PC-9 (cell line): Measurements from ENCODE around the gene PDZD7. TPM values are rescaled to one million over a fixed set of nuclear protein-coding genes. Genes with fewer than 3 reads are reported as not detected.

Source experiments
- BruUV-seq: library from RNA; stranded (reverse); fragments of 400-500 nt; replicated peaks from 2 replicates; lab custom pipeline; 2021; lab: Mats Ljungman, UMichigan
- CTCF ChIA-PET: fragments of 300-600 bp; sonication (Branson Sonifier 250); formaldehyde crosslinking; loops from one replicate; lab custom pipeline; 2022; ENCODE audit warnings: antibody characterized with exemption; lab: Charles Lee
- POLR2A ChIA-PET: fragments of 300-600 bp; sonication (Branson Sonifier 250); formaldehyde crosslinking; loops from one replicate; lab custom pipeline; 2022; ENCODE audit warnings: antibody characterized with exemption; ENCODE audit not compliant: unreplicated experiment; lab: Charles Lee
- DNase-seq, 2 experiments: peaks; one replicate each; pipeline versions ENCODE4 v3.0.0 to v3.0.0-alpha.2; 2015 to 2022; ENCODE audit warnings: mixed read lengths in 1 of 2
- H2AFZ ChIP-seq: fragments of 200-600 bp; sonication (generic); 2 replicates; pipeline ENCODE4 v1.8.1; 2017; ENCODE audit warnings: antibody characterized with exemption
- H3F3A ChIP-seq: fragments of 200-600 bp; sonication (generic); 2 replicates; pipeline ENCODE4 v1.8.1; 2017; ENCODE audit warnings: antibody characterized with exemption, mild to moderate bottlenecking, low read depth; ENCODE audit not compliant: insufficient read depth
- H3K27ac ChIP-seq: fragments of 200-600 bp; sonication (generic); 2 replicates; pipeline ENCODE4 v1.6.1; 2016; ENCODE audit warnings: mixed run types
- H3K27me3 ChIP-seq: fragments of 200-600 bp; sonication (generic); 2 replicates; pipeline ENCODE4 v1.6.1; 2016; ENCODE audit warnings: low read depth, mixed run types; ENCODE audit not compliant: insufficient read depth
- H3K36me3 ChIP-seq: fragments of 200-600 bp; sonication (generic); 2 replicates; pipeline ENCODE4 v1.6.1; 2016; ENCODE audit warnings: low read depth, mixed run types
- H3K4me1 ChIP-seq: fragments of 200-600 bp; sonication (generic); replicated peaks from 2 replicates; pipeline ENCODE4 v1.6.1; 2016; ENCODE audit warnings: mixed run types; ENCODE audit not compliant: insufficient read depth
- H3K4me2 ChIP-seq: fragments of 200-600 bp; sonication (generic); 2 replicates; pipeline ENCODE4 v1.6.1; 2017; ENCODE audit warnings: mixed run types
- H3K4me3 ChIP-seq: fragments of 200-600 bp; sonication (generic); 2 replicates; pipeline ENCODE4 v1.6.1; 2016; ENCODE audit warnings: mixed run types
- H3K79me2 ChIP-seq: fragments of 200-600 bp; sonication (generic); 2 replicates; pipeline ENCODE4 v1.6.1; 2017; ENCODE audit warnings: low read depth, mixed run types
- H3K9me2 ChIP-seq: fragments of 200-600 bp; sonication (generic); 2 replicates; pipeline ENCODE4 v1.8.1; 2017; ENCODE audit warnings: mild to moderate bottlenecking; ENCODE audit not compliant: insufficient read depth
- H3K9me3 ChIP-seq: fragments of 200-600 bp; sonication (generic); 2 replicates; pipeline ENCODE4 v1.8.1; 2016; ENCODE audit warnings: low read depth; ENCODE audit not compliant: insufficient read depth
- H4K20me1 ChIP-seq: fragments of 200-600 bp; sonication (generic); 2 replicates; pipeline ENCODE4 v1.8.1; 2017; ENCODE audit not compliant: insufficient read depth
- EZH2 ChIP-seq: fragments of 200-600 bp; sonication (generic); IDR thresholded peaks from 2 replicates; pipeline ENCODE4 v1.8.0; 2017; ENCODE audit warnings: antibody characterized with exemption, low read depth
- intact Hi-C: fragments of 100-400 bp; cut with micrococcal nuclease; formaldehyde crosslinking; loops from one replicate; pipeline ENCODE4 v1.10.0; 2022; ENCODE audit not compliant: unreplicated experiment
- total RNA-seq: library from RNA; stranded (reverse); gene quantifications from 2 replicates; pipeline ENCODE4 v1.2.3, GENCODE V29; 2021
- TF ChIP-seq, protein P1 (sequence below): fragments of 200-600 bp; sonication (generic); conservative IDR thresholded peaks from 2 replicates; pipeline ENCODE4 v1.6.1; 2017; ENCODE audit warnings: mixed run types, antibody characterized with exemption, mild to moderate bottlenecking, moderate library complexity

Gene PDZD7
- total RNA-seq, 1 experiment from 2014 or later, result 2.8 TPM

DNA sequence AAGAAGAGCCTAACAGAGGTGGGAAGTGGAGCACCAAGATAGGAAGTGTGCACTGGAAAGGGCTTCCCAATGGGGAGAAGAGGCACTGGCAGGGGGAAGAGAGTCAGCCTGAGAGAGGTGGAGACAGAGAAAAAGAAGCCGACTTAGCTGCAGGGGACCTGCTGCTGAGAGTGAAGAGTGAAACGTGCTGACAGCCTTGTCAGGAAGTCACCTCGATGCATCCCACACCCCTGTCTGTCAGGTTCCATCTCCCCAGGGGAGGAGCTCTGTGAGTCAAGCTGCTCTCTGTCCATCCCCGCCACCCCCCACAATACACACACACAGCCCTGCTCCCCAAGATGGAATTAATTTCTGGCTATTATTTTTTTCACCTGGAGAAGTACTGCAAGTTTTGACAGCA, 44.8 kb upstream of the PDZD7 start:
- no peak for DNase-seq
- H3K36me3 ChIP-seq, result no peaks in the 10 kb centered on the region
- H3K9me2 ChIP-seq, result no peaks in the 10 kb centered on the region
- H2AFZ ChIP-seq, result no peak overlapping the region
- no peaks in the 10 kb centered on the region for H3K4me1 ChIP-seq
- H3K4me2 ChIP-seq, result no peak overlapping the region
- H3K4me3 ChIP-seq, result no peak overlapping the region
- no peaks in the 10 kb centered on the region for H3F3A ChIP-seq
- ChIA-PET CTCF (interaction anchor here (0.6 to 0.9 kb wide), 3 partner anchors 17 to 507 kb away, joined by 3 to 5 read pairs (median 3); no protein-coding TSS in a partner anchor), POLR2A (no interaction called here)
- H4K20me1 ChIP-seq, result no peaks in the 10 kb centered on the region
- H3K79me2 ChIP-seq, result no peaks in the 10 kb centered on the region
- TF ChIP-seq EZH2, result no peak
- BruUV-seq, result no TSS peak
- no peaks in the 10 kb centered on the region for H3K9me3 ChIP-seq
- H3K27me3 ChIP-seq, result peaks cover 30% of the 10 kb centered on the region
- no peak overlapping the region for H3K27ac ChIP-seq
- intact Hi-C loops, result no loop called here

DNA sequence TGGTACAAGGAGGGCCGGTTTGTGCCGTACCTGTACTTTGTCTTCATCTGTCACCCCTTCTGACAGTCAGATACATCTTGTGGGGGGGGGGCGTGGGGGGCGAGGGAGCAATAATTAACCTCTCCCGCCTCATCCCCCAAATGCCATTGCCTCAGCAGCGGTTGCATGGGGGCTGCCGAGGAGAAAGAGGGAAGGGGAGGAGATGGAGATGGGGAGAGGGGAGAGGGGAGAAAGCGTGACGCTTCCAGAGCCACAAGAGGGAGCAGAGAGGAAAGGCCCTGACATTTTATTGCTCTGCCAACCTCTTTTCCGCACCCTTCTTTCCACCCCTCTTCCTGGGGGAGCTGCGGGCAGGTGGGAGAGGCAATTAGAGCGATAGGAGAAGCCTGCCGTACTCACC, 42.7 kb upstream of the PDZD7 start:
- no peak overlapping the region for H3K27ac ChIP-seq
- no peaks in the 10 kb centered on the region for H4K20me1 ChIP-seq
- no peaks in the 10 kb centered on the region for H3K9me3 ChIP-seq
- POLR2A ChIA-PET, result no interaction called here
- TF ChIP-seq, protein P1, sequence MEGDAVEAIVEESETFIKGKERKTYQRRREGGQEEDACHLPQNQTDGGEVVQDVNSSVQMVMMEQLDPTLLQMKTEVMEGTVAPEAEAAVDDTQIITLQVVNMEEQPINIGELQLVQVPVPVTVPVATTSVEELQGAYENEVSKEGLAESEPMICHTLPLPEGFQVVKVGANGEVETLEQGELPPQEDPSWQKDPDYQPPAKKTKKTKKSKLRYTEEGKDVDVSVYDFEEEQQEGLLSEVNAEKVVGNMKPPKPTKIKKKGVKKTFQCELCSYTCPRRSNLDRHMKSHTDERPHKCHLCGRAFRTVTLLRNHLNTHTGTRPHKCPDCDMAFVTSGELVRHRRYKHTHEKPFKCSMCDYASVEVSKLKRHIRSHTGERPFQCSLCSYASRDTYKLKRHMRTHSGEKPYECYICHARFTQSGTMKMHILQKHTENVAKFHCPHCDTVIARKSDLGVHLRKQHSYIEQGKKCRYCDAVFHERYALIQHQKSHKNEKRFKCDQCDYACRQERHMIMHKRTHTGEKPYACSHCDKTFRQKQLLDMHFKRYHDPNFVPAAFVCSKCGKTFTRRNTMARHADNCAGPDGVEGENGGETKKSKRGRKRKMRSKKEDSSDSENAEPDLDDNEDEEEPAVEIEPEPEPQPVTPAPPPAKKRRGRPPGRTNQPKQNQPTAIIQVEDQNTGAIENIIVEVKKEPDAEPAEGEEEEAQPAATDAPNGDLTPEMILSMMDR, result no peak
- no peak for TF ChIP-seq EZH2
- no peak overlapping the region for H3K4me3 ChIP-seq
- H3K4me1 ChIP-seq, result no peaks in the 10 kb centered on the region
- no peaks in the 10 kb centered on the region for H3F3A ChIP-seq
- no peak for DNase-seq
- H3K4me2 ChIP-seq, result no peak overlapping the region
- CTCF ChIA-PET, result no interaction called here
- H2AFZ ChIP-seq, result no peak overlapping the region
- no peaks in the 10 kb centered on the region for H3K36me3 ChIP-seq
- H3K9me2 ChIP-seq, result no peaks in the 10 kb centered on the region
- intact Hi-C loops, result no loop called here
- peaks cover 18% of the 10 kb centered on the region; the same call in 1 of the 2 replicates for H3K27me3 ChIP-seq
- no peaks in the 10 kb centered on the region for H3K79me2 ChIP-seq
- no TSS peak for BruUV-seq

DNA sequence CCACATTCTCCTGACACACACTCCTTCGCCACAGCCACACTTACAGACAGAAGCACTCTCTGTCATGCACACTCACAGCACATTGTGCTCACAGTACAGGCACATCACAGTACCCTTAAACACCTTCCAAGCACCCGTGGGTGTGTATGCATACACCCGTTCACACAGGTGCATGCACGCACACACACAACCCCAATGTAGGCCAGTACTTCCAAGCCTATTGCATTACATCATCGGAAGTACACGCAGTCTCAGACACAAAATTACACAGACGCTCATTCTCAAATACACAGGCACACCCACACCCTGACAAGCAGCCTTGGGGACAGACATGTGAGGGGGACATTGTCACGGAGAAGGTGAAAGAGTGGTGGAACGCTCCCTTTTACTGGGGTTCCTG, 42.0 kb upstream of the PDZD7 start:
- no TSS peak for BruUV-seq
- no peak overlapping the region for H3K27ac ChIP-seq
- no peaks in the 10 kb centered on the region for H3K36me3 ChIP-seq
- no peaks in the 10 kb centered on the region for H3F3A ChIP-seq
- no peak overlapping the region for H3K4me2 ChIP-seq
- TF ChIP-seq EZH2, result no peak
- TF ChIP-seq, protein P1, result no peak
- H3K9me2 ChIP-seq, result no peaks in the 10 kb centered on the region
- DNase-seq, result no peak
- H3K79me2 ChIP-seq, result no peaks in the 10 kb centered on the region
- H3K27me3 ChIP-seq, result peaks cover 18% of the 10 kb centered on the region; the same call in 1 of the 2 replicates
- ChIA-PET POLR2A (no interaction called here), CTCF (no interaction called here)
- no peaks in the 10 kb centered on the region for H3K4me1 ChIP-seq
- H3K9me3 ChIP-seq, result no peaks in the 10 kb centered on the region
- no peak overlapping the region for H3K4me3 ChIP-seq
- no peaks in the 10 kb centered on the region for H4K20me1 ChIP-seq
- intact Hi-C loops, result no loop called here
- no peak overlapping the region for H2AFZ ChIP-seq

DNA sequence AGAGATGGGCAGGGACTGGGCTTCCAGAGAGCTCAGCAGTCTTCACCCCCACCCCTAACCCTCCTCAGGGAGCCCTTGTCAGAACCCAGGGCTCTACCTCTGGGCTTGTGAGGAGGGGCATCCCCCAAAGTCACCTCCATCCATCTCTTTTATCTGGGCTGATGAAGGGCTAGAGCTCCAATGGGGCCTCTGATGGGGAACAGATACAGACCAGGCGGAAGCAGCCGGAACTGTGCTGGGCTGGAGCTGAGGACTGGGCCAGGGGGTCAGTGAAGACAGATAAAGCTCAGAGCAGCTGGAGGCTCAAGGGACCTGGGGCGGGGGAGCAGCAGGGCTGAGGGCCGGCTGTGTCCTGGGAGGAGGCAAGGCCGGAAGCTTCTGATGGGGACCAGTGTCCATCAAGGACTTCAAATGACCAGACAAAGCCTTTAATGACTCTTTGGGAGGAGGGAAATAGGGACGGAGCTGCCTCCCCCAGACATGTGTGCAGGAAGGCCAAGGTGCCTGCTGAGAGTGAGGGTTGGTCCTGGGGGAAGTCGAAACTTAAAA, 41.0 kb upstream of the PDZD7 start:
- no peak overlapping the region for H3K4me3 ChIP-seq
- DNase-seq, result no peak
- intact Hi-C loops, result no loop called here

More for the DNA sequence above, 41.0 kb upstream of the PDZD7 start:
- ChIA-PET POLR2A (no interaction called here), CTCF (no interaction called here)
- no peak overlapping the region for H2AFZ ChIP-seq
- no peaks in the 10 kb centered on the region for H3K36me3 ChIP-seq
- H3K9me3 ChIP-seq, result no peaks in the 10 kb centered on the region
- no peaks in the 10 kb centered on the region for H3F3A ChIP-seq
- no peak overlapping the region for H3K27ac ChIP-seq
- H3K27me3 ChIP-seq, result peaks cover 18% of the 10 kb centered on the region; the same call in 1 of the 2 replicates
- no peaks in the 10 kb centered on the region for H3K4me1 ChIP-seq
- no peaks in the 10 kb centered on the region for H3K9me2 ChIP-seq
- no peaks in the 10 kb centered on the region for H3K79me2 ChIP-seq
- H3K4me2 ChIP-seq, result no peak overlapping the region
- BruUV-seq, result no TSS peak
- TF ChIP-seq, protein P1, result no peak
- TF ChIP-seq EZH2, result no peak
- H4K20me1 ChIP-seq, result no peaks in the 10 kb centered on the region
